Progenitor cell of endocrine pancreas (in vitro differentiated cells): ENCODE results near the gene GAL3ST3. TPM values are rescaled to one million over a fixed set of nuclear protein-coding genes. Genes with fewer than 3 reads are reported as not detected.
A peak's percentile ranks its signal among the peaks of the same experiment; 100 is the strongest.

Source experiments
- DNase-seq: peaks from one replicate; pipeline ENCODE4 v3.0.0; 2021; ENCODE audit warnings: low spot score; ENCODE audit not compliant: unreplicated experiment
- H3K27ac Mint-ChIP-seq: 2 replicates; pipeline ENCODE4 v1.8.0; 2021; ENCODE audit warnings: mild to moderate bottlenecking, moderate library complexity, mixed read lengths
- H3K27me3 Mint-ChIP-seq: 2 replicates; pipeline ENCODE4 v1.8.0; 2021; ENCODE audit warnings: mixed read lengths
- H3K36me3 Mint-ChIP-seq: 2 replicates; pipeline ENCODE4 v1.8.0; 2022; ENCODE audit warnings: mixed read lengths; ENCODE audit not compliant: insufficient read depth
- H3K4me1 Mint-ChIP-seq: 2 replicates; pipeline ENCODE4 v1.8.0; 2021; ENCODE audit warnings: low read depth, mixed read lengths
- H3K4me3 Mint-ChIP-seq: 2 replicates; pipeline ENCODE4 v1.8.0; 2021; ENCODE audit warnings: low read depth, mild to moderate bottlenecking, moderate library complexity, mixed read lengths
- H3K9me3 Mint-ChIP-seq: 2 replicates; pipeline ENCODE4 v1.8.0; 2021; ENCODE audit warnings: low read depth, mixed read lengths
- CTCF ChIP-seq: fragments of 200-600 bp; sonication (generic); IDR thresholded peaks from one replicate; pipeline ENCODE4 v1.5.0; 2021; ENCODE audit warnings: antibody characterized with exemption, mild to moderate bottlenecking; ENCODE audit not compliant: unreplicated experiment
- total RNA-seq: library from RNA; stranded (reverse); gene quantifications from 2 replicates; pipeline ENCODE4 v1.2.1, GENCODE V29; 2021

GAL3ST3 gene
- total RNA-seq, 1 donor from 2014 or later = 3.9 TPM

- peak overlapping the region; percentile 90 for H3K4me3 Mint-ChIP-seq
- H3K27me3 Mint-ChIP-seq = no peaks in the 10 kb centered on the region
- H3K36me3 Mint-ChIP-seq = peaks cover 14% of the 10 kb centered on the region
- no peaks in the 10 kb centered on the region for H3K9me3 Mint-ChIP-seq
- DNase-seq = no peak
- TF ChIP-seq CTCF = no peak
- H3K4me1 Mint-ChIP-seq = peaks cover 20% of the 10 kb centered on the region
- peak overlapping the region; percentile 53 for H3K27ac Mint-ChIP-seq
Observed at GRCh38 chr11:66072081-66072480, 23.1 kb upstream of the GAL3ST3 start.

GRCh38 chr11:66071381-66071801 is 22.4 kb upstream of the GAL3ST3 start:
- H3K36me3 Mint-ChIP-seq = peaks cover 18% of the 10 kb centered on the region
- H3K4me1 Mint-ChIP-seq = peaks cover 20% of the 10 kb centered on the region
- no peaks in the 10 kb centered on the region for H3K27me3 Mint-ChIP-seq

GRCh38 chr11:66070604-66071380 is 21.8 kb upstream of the GAL3ST3 start:
- peaks cover 21% of the 10 kb centered on the region for H3K36me3 Mint-ChIP-seq
- no peaks in the 10 kb centered on the region for H3K27me3 Mint-ChIP-seq
- H3K27ac Mint-ChIP-seq = peak overlapping the region; percentile 81
- H3K4me1 Mint-ChIP-seq = peaks cover 20% of the 10 kb centered on the region
- DNase-seq = no peak
- TF ChIP-seq CTCF = peak; percentile 12
- peak overlapping the region; percentile 90 for H3K4me3 Mint-ChIP-seq
- H3K9me3 Mint-ChIP-seq = no peaks in the 10 kb centered on the region

More at GRCh38 chr11:66071381-66071801, 22.4 kb upstream of the GAL3ST3 start:
- no peak for DNase-seq
- peak overlapping the region; percentile 81 for H3K27ac Mint-ChIP-seq
- TF ChIP-seq CTCF = no peak
- no peaks in the 10 kb centered on the region for H3K9me3 Mint-ChIP-seq
- peak overlapping the region; percentile 90 for H3K4me3 Mint-ChIP-seq

- no peak for TF ChIP-seq CTCF
- H3K36me3 Mint-ChIP-seq = peaks cover 25% of the 10 kb centered on the region
- peak; percentile 46 for DNase-seq
- peak within 1 kb of the TSS; percentile 86 for H3K27ac Mint-ChIP-seq
- peaks cover 20% of the 10 kb centered on the region for H3K4me1 Mint-ChIP-seq
- no peaks in the 10 kb centered on the region for H3K27me3 Mint-ChIP-seq
- peak within 1 kb of the TSS; percentile 90 for H3K4me3 Mint-ChIP-seq
- H3K9me3 Mint-ChIP-seq = no peaks in the 10 kb centered on the region
Observed at GRCh38 chr11:66069715-66070603, 21.0 kb upstream of the GAL3ST3 start, which contains the start of gene PACS1. TSS of gene PACS1 (plus strand) at chr11:66070272. CDS start at chr11:66070487, 215 bp downstream.
